Erythroblast (primary cell): Measurements from ENCODE around the gene TMEM204.

Experiments
- GATA1 ChIP-seq: IDR thresholded peaks from 2 replicates; pipeline ENCODE4 v1.6.1; 2011; ENCODE audit warnings: low read depth, mild to moderate bottlenecking, control low read depth, low read length, moderate library complexity
- POLR2A ChIP-seq: IDR thresholded peaks from 2 replicates; pipeline ENCODE4 v1.6.1; 2011; ENCODE audit warnings: mild to moderate bottlenecking, low read length

DNA sequence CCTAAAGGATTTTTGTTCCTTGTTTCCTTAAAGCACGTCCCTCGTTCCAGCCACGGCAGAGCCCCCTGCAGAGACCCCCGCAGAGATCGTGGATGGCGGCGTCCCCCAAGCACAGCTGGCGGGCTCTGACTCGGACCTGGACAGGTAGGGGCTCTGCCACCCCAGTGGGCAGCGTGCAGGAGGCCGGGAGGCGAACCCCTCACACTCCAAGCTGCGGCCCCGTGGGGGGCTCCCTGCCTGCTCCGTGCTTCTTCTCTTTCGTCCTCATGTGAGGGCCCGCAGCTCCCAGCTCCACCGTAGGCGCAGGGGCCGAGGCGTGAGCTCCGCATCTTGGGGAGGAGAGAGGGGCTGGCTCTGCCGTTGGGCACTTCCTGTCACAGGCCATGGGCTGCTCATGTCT is 31.8 kb upstream of the TMEM204 start:
- no peak for TF ChIP-seq POLR2A
- no peak for TF ChIP-seq GATA1
